NT2/D1 (cell line): ENCODE measurements around the gene UGGT2.

Source experiments
- DNase-seq: peaks from one replicate; pipeline ENCODE4 v3.0.0-alpha.2; 2011; ENCODE audit warnings: low read depth, low spot score
- H3K27me3 ChIP-seq: 2 replicates; pipeline ENCODE4 v1.6.0; 2011; ENCODE audit warnings: mild to moderate bottlenecking; ENCODE audit not compliant: insufficient read length, insufficient read depth
- H3K36me3 ChIP-seq: 2 replicates; pipeline ENCODE4 v1.6.1; 2011; ENCODE audit warnings: mild to moderate bottlenecking, low read length, mixed read lengths; ENCODE audit not compliant: insufficient read depth, insufficient read length
- H3K4me1 ChIP-seq: 2 replicates; pipeline ENCODE4 v1.5.1; 2011; ENCODE audit not compliant: insufficient read depth, insufficient read length
- H3K4me3 ChIP-seq: 2 replicates; pipeline ENCODE4 v1.5.1; 2011; ENCODE audit warnings: low read depth; ENCODE audit not compliant: insufficient read length
- H3K9ac ChIP-seq: 2 replicates; pipeline ENCODE4 v1.6.0; 2011; ENCODE audit warnings: low read depth; ENCODE audit not compliant: insufficient read length
- H3K9me3 ChIP-seq: 2 replicates; pipeline ENCODE4 v1.5.1; 2011; ENCODE audit warnings: mild to moderate bottlenecking, low read length; ENCODE audit not compliant: insufficient read depth
- SUZ12 ChIP-seq: IDR thresholded peaks from 2 replicates; pipeline ENCODE4 v1.6.1; 2011; ENCODE audit not compliant: insufficient read length, insufficient read depth; ENCODE audit errors: extremely low read depth
- YY1 ChIP-seq: IDR thresholded peaks from 2 replicates; pipeline ENCODE4 v1.6.1; 2011; ENCODE audit not compliant: insufficient read length, insufficient read depth
- ZNF274 ChIP-seq: IDR thresholded peaks from 2 replicates; pipeline ENCODE4 v1.6.1; 2011; ENCODE audit warnings: mild to moderate bottlenecking, low read depth, low read length

UGGT2 gene

GRCh38 chr13:96090240-96091101 lies 37.3 kb upstream of the UGGT2 start:
- TF ChIP-seq ZNF274 (no peak), YY1 (no peak), SUZ12 (no peak)
- Histone ChIP-seq H3K4me3 (peak overlapping the region; percentile 54), H3K9ac (no peak overlapping the region), H3K27me3 (peaks cover 68% of the 10 kb centered on the region), H3K4me1 (no peaks in the 10 kb centered on the region), H3K36me3 (no peaks in the 10 kb centered on the region), H3K9me3 (no peaks in the 10 kb centered on the region)
- no peak for DNase-seq

- TF ChIP-seq SUZ12 (no peak), ZNF274 (no peak), YY1 (no peak)
- H3K4me1 ChIP-seq, result no peaks in the 10 kb centered on the region
- no peak for DNase-seq
- no peaks in the 10 kb centered on the region for H3K36me3 ChIP-seq
- no peak within 1 kb of the TSS for H3K9ac ChIP-seq
- no peaks in the 10 kb centered on the region for H3K9me3 ChIP-seq
- peak within 1 kb of the TSS; percentile 54 for H3K4me3 ChIP-seq
- H3K27me3 ChIP-seq, result peaks cover 68% of the 10 kb centered on the region
Observed at GRCh38 chr13:96089749-96090239, 36.6 kb upstream of the UGGT2 start, which contains the start of gene HS6ST3. Gene HS6ST3 (plus strand): TSS chr13:96090107.

GRCh38 chr13:96089139-96089538 lies 35.9 kb upstream of the UGGT2 start:
- H3K4me3 ChIP-seq, result no peak overlapping the region
- peaks cover 66% of the 10 kb centered on the region for H3K27me3 ChIP-seq
- H3K36me3 ChIP-seq, result no peaks in the 10 kb centered on the region
- no peaks in the 10 kb centered on the region for H3K9me3 ChIP-seq
- no peak overlapping the region for H3K9ac ChIP-seq
- no peak for DNase-seq
- no peak for TF ChIP-seq ZNF274
- TF ChIP-seq YY1, result no peak
- no peak for TF ChIP-seq SUZ12
- H3K4me1 ChIP-seq, result no peaks in the 10 kb centered on the region

- H3K9ac ChIP-seq, result no peak overlapping the region
- H3K27me3 ChIP-seq, result peaks cover 42% of the 10 kb centered on the region
- no peak overlapping the region for H3K4me3 ChIP-seq
- TF ChIP-seq ZNF274, result no peak
- no peak for TF ChIP-seq SUZ12
- TF ChIP-seq YY1, result no peak
- no peaks in the 10 kb centered on the region for H3K9me3 ChIP-seq
- no peaks in the 10 kb centered on the region for H3K4me1 ChIP-seq
- DNase-seq, result no peak
- no peaks in the 10 kb centered on the region for H3K36me3 ChIP-seq
Observed at GRCh38 chr13:96086736-96087135, 33.5 kb upstream of the UGGT2 start.

GRCh38 chr13:96082640-96083039 lies 29.4 kb upstream of the UGGT2 start:
- TF ChIP-seq SUZ12 (no peak), ZNF274 (no peak), YY1 (no peak)
- Histone ChIP-seq H3K9ac (no peak overlapping the region), H3K36me3 (no peaks in the 10 kb centered on the region), H3K4me3 (no peak overlapping the region), H3K27me3 (peaks cover 6% of the 10 kb centered on the region), H3K9me3 (no peaks in the 10 kb centered on the region), H3K4me1 (no peaks in the 10 kb centered on the region)
- DNase-seq, result no peak

GRCh38 chr13:96081888-96082287 lies 28.7 kb upstream of the UGGT2 start:
- Histone ChIP-seq H3K4me1 (no peaks in the 10 kb centered on the region), H3K4me3 (no peak overlapping the region), H3K9ac (no peak overlapping the region), H3K9me3 (no peaks in the 10 kb centered on the region), H3K36me3 (no peaks in the 10 kb centered on the region), H3K27me3 (peaks cover 2% of the 10 kb centered on the region)
- DNase-seq, result no peak
- TF ChIP-seq YY1, result no peak
- no peak for TF ChIP-seq ZNF274
- no peak for TF ChIP-seq SUZ12

GRCh38 chr13:96080676-96081075 lies 27.5 kb upstream of the UGGT2 start:
- no peak for DNase-seq
- no peaks in the 10 kb centered on the region for H3K27me3 ChIP-seq
- H3K4me1 ChIP-seq, result no peaks in the 10 kb centered on the region

More at GRCh38 chr13:96080676-96081075, 27.5 kb upstream of the UGGT2 start:
- Histone ChIP-seq H3K36me3 (no peaks in the 10 kb centered on the region), H3K9me3 (no peaks in the 10 kb centered on the region), H3K9ac (no peak overlapping the region), H3K4me3 (no peak overlapping the region)
- TF ChIP-seq ZNF274, result no peak
